HFFc6 (cell line): Measurements from ENCODE around the gene SEBOX. TPM values are rescaled to one million over a fixed set of nuclear protein-coding genes. Genes with fewer than 3 reads are reported as not detected.
A peak's percentile ranks its signal among the peaks of the same experiment; 100 is the strongest.

Source experiments
- DNase-seq: peaks from one replicate; pipeline ENCODE4 v3.0.0-alpha.2; 2018
- H3K27ac Mint-ChIP-seq: 2 replicates; pipeline ENCODE4 v1.8.0; 2020; ENCODE audit warnings: mild to moderate bottlenecking, mixed read lengths
- H3K27me3 Mint-ChIP-seq: 2 replicates; pipeline ENCODE4 v1.8.0; 2021; ENCODE audit warnings: mild to moderate bottlenecking, moderate library complexity, mixed read lengths; ENCODE audit not compliant: insufficient read depth
- H3K36me3 Mint-ChIP-seq: 2 replicates; pipeline ENCODE4 v1.8.0; 2021; ENCODE audit warnings: low read depth, mixed read lengths
- H3K4me1 Mint-ChIP-seq: 2 replicates; pipeline ENCODE4 v1.8.0; 2020; ENCODE audit warnings: low read depth, mixed read lengths
- H3K4me3 Mint-ChIP-seq: 2 replicates; pipeline ENCODE4 v1.8.0; 2020; ENCODE audit warnings: mild to moderate bottlenecking, moderate library complexity, mixed read lengths
- H3K9me3 Mint-ChIP-seq: 2 replicates; pipeline ENCODE4 v1.8.0; 2020; ENCODE audit warnings: mild to moderate bottlenecking, mixed read lengths
- CTCF ChIP-seq: fragments of 200-600 bp; sonication (generic); IDR thresholded peaks from 2 replicates; pipeline ENCODE4 v1.5.0; 2021; ENCODE audit warnings: antibody characterized with exemption, mild to moderate bottlenecking
- total RNA-seq, 6 experiments: library from RNA; stranded (reverse); fragmentation: NEBNext Ultra II Directional; extraction: Animal tissue kit (Norgen Biotek cat#: 25700); gene quantifications; 2 replicates in 1 of 6; 3 replicates in 5 of 6; pipeline ENCODE4 v1.2.3, GENCODE V29; 2021

The SEBOX gene
- total RNA-seq, 6 experiments from 2014 or later, result not detected

- Mint-ChIP-seq H3K36me3 (peaks cover 9% of the 10 kb centered on the region; the same call in 1 of the 2 replicates), H3K4me3 (no peak overlapping the region)
Measured at GRCh38 chr17:28402844-28403243, 37.8 kb upstream of the SEBOX start.

GRCh38 chr17:28402224-28402630 is 37.2 kb upstream of the SEBOX start:
- no peaks in the 10 kb centered on the region for H3K9me3 Mint-ChIP-seq
- no peak overlapping the region for H3K27ac Mint-ChIP-seq
- H3K4me1 Mint-ChIP-seq, result peaks cover 12% of the 10 kb centered on the region
- no peak for TF ChIP-seq CTCF
- no peak for DNase-seq
- H3K27me3 Mint-ChIP-seq, result peaks cover 20% of the 10 kb centered on the region
- H3K4me3 Mint-ChIP-seq, result no peak overlapping the region
- H3K36me3 Mint-ChIP-seq, result peaks cover 10% of the 10 kb centered on the region; the same call in 1 of the 2 replicates

More at GRCh38 chr17:28402844-28403243, 37.8 kb upstream of the SEBOX start:
- DNase-seq, result no peak
- no peak for TF ChIP-seq CTCF
- H3K27ac Mint-ChIP-seq, result no peak overlapping the region
- H3K9me3 Mint-ChIP-seq, result no peaks in the 10 kb centered on the region
- H3K27me3 Mint-ChIP-seq, result peaks cover 20% of the 10 kb centered on the region
- H3K4me1 Mint-ChIP-seq, result peaks cover 12% of the 10 kb centered on the region

- Mint-ChIP-seq H3K4me1 (peaks cover 20% of the 10 kb centered on the region), H3K27ac (no peak overlapping the region), H3K36me3 (peaks cover 10% of the 10 kb centered on the region; the same call in 1 of the 2 replicates), H3K9me3 (no peaks in the 10 kb centered on the region), H3K4me3 (no peak overlapping the region), H3K27me3 (peaks cover 13% of the 10 kb centered on the region)
- TF ChIP-seq CTCF, result no peak
- no peak for DNase-seq
Measured at GRCh38 chr17:28399808-28400207, 34.8 kb upstream of the SEBOX start.

GRCh38 chr17:28398280-28398981 is 33.4 kb upstream of the SEBOX start:
- H3K27ac Mint-ChIP-seq, result peak overlapping the region; percentile 6; the same call in 1 of the 2 replicates
- H3K36me3 Mint-ChIP-seq, result peaks cover 10% of the 10 kb centered on the region; the same call in 1 of the 2 replicates

GRCh38 chr17:28397687-28398279 is 32.8 kb upstream of the SEBOX start:
- H3K36me3 Mint-ChIP-seq, result peaks cover 10% of the 10 kb centered on the region; the same call in 1 of the 2 replicates
- H3K27me3 Mint-ChIP-seq, result 0 out of 2 replicates have a peak, but pooled peaks cover 3% of the 10 kb centered on the region
- H3K4me3 Mint-ChIP-seq, result no peak overlapping the region
- 0 out of 2 replicates have a peak overlapping the region, but pooled peaks have one; percentile 6 for H3K27ac Mint-ChIP-seq
- peaks cover 34% of the 10 kb centered on the region for H3K4me1 Mint-ChIP-seq
- H3K9me3 Mint-ChIP-seq, result no peaks in the 10 kb centered on the region
- no peak for TF ChIP-seq CTCF
- no peak for DNase-seq

More at GRCh38 chr17:28398280-28398981, 33.4 kb upstream of the SEBOX start:
- no peak for TF ChIP-seq CTCF
- DNase-seq, result no peak
- no peak overlapping the region for H3K4me3 Mint-ChIP-seq
- peaks cover 5% of the 10 kb centered on the region; the same call in 1 of the 2 replicates for H3K27me3 Mint-ChIP-seq
- H3K9me3 Mint-ChIP-seq, result no peaks in the 10 kb centered on the region
- peaks cover 34% of the 10 kb centered on the region for H3K4me1 Mint-ChIP-seq
